Measurements from ENCODE around the gene KATNBL1. TPM values are rescaled to one million over a fixed set of nuclear protein-coding genes. Genes with fewer than 3 reads are reported as not detected.
"Not testable (repeated sequence)": the region's sequence is repeated elsewhere in the genome, so short reads cannot be mapped to it uniquely, and the experiment has no call there.

Gene KATNBL1
- total and polyA plus RNA-seq, 7 experiments from 2014 or later, result 21.8 to 41.1 (median 33.0) TPM

GRCh38 chr15:34126522-34126921 lies 83.4 kb downstream of the KATNBL1 start:
- Mint-ChIP-seq H3K4me3 (no peak overlapping the region), H3K4me1 (no peaks in the 10 kb centered on the region), H3K27ac (no peak overlapping the region), H3K36me3 (peaks cover 0 to 1% (median 0%) of the 10 kb centered on the region in 5 donors), H3K27me3 (peaks cover 0 to 16% (median 0%) of the 10 kb centered on the region in 5 donors), H3K9me3 (peaks cover 0 to 9% (median 0%) of the 10 kb centered on the region in 11 donors)
- intact Hi-C loops (cut with micrococcal nuclease), result no loop called here
- no peak overlapping the region for H3K4me3 ChIP-seq (ENCODE audit: low read length)
- CTCF ChIA-PET, result interaction anchor here (0.7 kb wide), 1 partner anchor 211 kb away, joined by 3 read pairs; no protein-coding TSS in a partner anchor
- H3K4me1 ChIP-seq (ENCODE audit: control insufficient read depth in 2 of 2, insufficient read depth in 2 of 2, low read length in 2 of 2), result no peaks in the 10 kb centered on the region
- H3K9me3 ChIP-seq (ENCODE audit: control insufficient read depth in 2 of 3, low read length in 3 of 3), result no peaks in the 10 kb centered on the region
- no peak for ATAC-seq
- DNase-seq, result no peak
- H3K27ac ChIP-seq (ENCODE audit: low read depth, low read length), result no peak overlapping the region
- POLR2A ChIA-PET, result interaction anchor here (0.6 kb wide), 1 partner anchor 11 kb away, joined by 3 read pairs; no protein-coding TSS in a partner anchor
- H3K36me3 ChIP-seq (ENCODE audit: control insufficient read depth in 2 of 3, insufficient read depth in 3 of 3, low read length in 3 of 3), result no peaks in the 10 kb centered on the region
- no peaks in the 10 kb centered on the region for H3K27me3 ChIP-seq (ENCODE audit: control insufficient read depth in 2 of 2, insufficient read depth in 2 of 2, low read length in 2 of 2)

- no peak overlapping the region for H3K4me3 Mint-ChIP-seq
Observed at GRCh38 chr15:34125945-34126344, 84.0 kb downstream of the KATNBL1 start.

GRCh38 chr15:34124651-34125050 lies 85.2 kb downstream of the KATNBL1 start:
- ChIA-PET CTCF (interaction anchor here (0.5 kb wide), 1 partner anchor 87 kb away, joined by 3 read pairs; no protein-coding TSS in a partner anchor), POLR2A (no interaction called here)

More at GRCh38 chr15:34125945-34126344, 84.0 kb downstream of the KATNBL1 start:
- Histone ChIP-seq H3K4me3 (ENCODE audit: low read length) (no peak overlapping the region), H3K27me3 (ENCODE audit: control insufficient read depth in 2 of 2, insufficient read depth in 2 of 2, low read length in 2 of 2) (no peaks in the 10 kb centered on the region), H3K9me3 (ENCODE audit: control insufficient read depth in 2 of 3, low read length in 3 of 3) (no peaks in the 10 kb centered on the region), H3K4me1 (ENCODE audit: control insufficient read depth in 2 of 2, insufficient read depth in 2 of 2, low read length in 2 of 2) (no peaks in the 10 kb centered on the region), H3K27ac (ENCODE audit: low read depth, low read length) (no peak overlapping the region), H3K36me3 (ENCODE audit: control insufficient read depth in 2 of 3, insufficient read depth in 3 of 3, low read length in 3 of 3) (no peaks in the 10 kb centered on the region)
- Mint-ChIP-seq H3K9me3 (peaks cover 0 to 9% (median 0%) of the 10 kb centered on the region in 11 donors), H3K27ac (no peak overlapping the region), H3K4me1 (no peaks in the 10 kb centered on the region), H3K36me3 (peaks cover 0 to 1% (median 0%) of the 10 kb centered on the region in 5 donors), H3K27me3 (peaks cover 0 to 16% (median 3%) of the 10 kb centered on the region in 5 donors)
- POLR2A ChIA-PET, result interaction anchor here (0.6 kb wide), 1 partner anchor 862 kb away, joined by 3 read pairs; the partner anchor contains the start of gene ZNF770
- intact Hi-C loops (cut with micrococcal nuclease), result no loop called here
- ATAC-seq, result no peak
- CTCF ChIA-PET, result interaction anchor here (0.7 kb wide), 1 partner anchor 210 kb away, joined by 3 read pairs; no protein-coding TSS in a partner anchor
- no peak for DNase-seq

GRCh38 chr15:34122771-34123183 lies 87.1 kb downstream of the KATNBL1 start:
- POLR2A ChIA-PET, result interaction anchor here (0.6 kb wide), 1 partner anchor 39 kb away, joined by 3 read pairs; no protein-coding TSS in a partner anchor

More at GRCh38 chr15:34124651-34125050, 85.2 kb downstream of the KATNBL1 start:
- DNase-seq (no peak), ATAC-seq (no peak)
- Histone ChIP-seq H3K4me3 (ENCODE audit: low read length) (no peak overlapping the region), H3K27me3 (ENCODE audit: control insufficient read depth in 2 of 2, insufficient read depth in 2 of 2, low read length in 2 of 2) (no peaks in the 10 kb centered on the region), H3K27ac (ENCODE audit: low read depth, low read length) (no peak overlapping the region), H3K9me3 (ENCODE audit: control insufficient read depth in 2 of 3, low read length in 3 of 3) (no peaks in the 10 kb centered on the region), H3K36me3 (ENCODE audit: control insufficient read depth in 2 of 3, insufficient read depth in 3 of 3, low read length in 3 of 3) (no peaks in the 10 kb centered on the region), H3K4me1 (ENCODE audit: control insufficient read depth in 2 of 2, insufficient read depth in 2 of 2, low read length in 2 of 2) (no peaks in the 10 kb centered on the region)
- no peak overlapping the region for H3K27ac Mint-ChIP-seq
- no peak overlapping the region for H3K4me3 Mint-ChIP-seq
- intact Hi-C loops (cut with micrococcal nuclease), result no loop called here
- peaks cover 0 to 16% (median 13%) of the 10 kb centered on the region in 5 donors for H3K27me3 Mint-ChIP-seq
- peaks cover 0 to 4% (median 0%) of the 10 kb centered on the region in 5 donors for H3K36me3 Mint-ChIP-seq
- H3K4me1 Mint-ChIP-seq, result no peaks in the 10 kb centered on the region
- H3K9me3 Mint-ChIP-seq, result peaks cover 0 to 9% (median 0%) of the 10 kb centered on the region in 11 donors

GRCh38 chr15:34121786-34122185 lies 88.1 kb downstream of the KATNBL1 start:
- H3K36me3 Mint-ChIP-seq; H3K36me3 ChIP-seq (ENCODE audit: control insufficient read depth in 2 of 3, insufficient read depth in 3 of 3, low read length in 3 of 3); H3K9me3 ChIP-seq (ENCODE audit: control insufficient read depth in 2 of 3, low read length in 3 of 3); H3K4me1 ChIP-seq (ENCODE audit: control insufficient read depth in 2 of 2, insufficient read depth in 2 of 2, low read length in 2 of 2); H3K4me1 Mint-ChIP-seq; ATAC-seq; H3K9me3 Mint-ChIP-seq; intact Hi-C loops (cut with micrococcal nuclease); H3K27me3 ChIP-seq (ENCODE audit: control insufficient read depth in 2 of 2, insufficient read depth in 2 of 2, low read length in 2 of 2); H3K27ac ChIP-seq (ENCODE audit: low read depth, low read length); H3K4me3 Mint-ChIP-seq; DNase-seq; H3K4me3 ChIP-seq (ENCODE audit: low read length): not testable (repeated sequence)
- ChIA-PET CTCF (interaction anchor here (1.1 kb wide), 1 partner anchor 12 kb away, joined by 4 read pairs; no protein-coding TSS in a partner anchor), POLR2A (interaction anchor here (0.7 kb wide), 1 partner anchor 128 kb away, joined by 7 read pairs; no protein-coding TSS in a partner anchor)
- Mint-ChIP-seq H3K27ac (peak overlapping the region in 1 of 9 donors; percentile 28), H3K27me3 (peaks cover 8 to 23% (median 15%) of the 10 kb centered on the region in 5 donors)

More at GRCh38 chr15:34122771-34123183, 87.1 kb downstream of the KATNBL1 start:
- peaks cover 0 to 4% (median 0%) of the 10 kb centered on the region in 5 donors for H3K36me3 Mint-ChIP-seq
- Histone ChIP-seq H3K36me3 (ENCODE audit: control insufficient read depth in 2 of 3, insufficient read depth in 3 of 3, low read length in 3 of 3) (no peaks in the 10 kb centered on the region), H3K9me3 (ENCODE audit: control insufficient read depth in 2 of 3, low read length in 3 of 3) (no peaks in the 10 kb centered on the region), H3K27me3 (ENCODE audit: control insufficient read depth in 2 of 2, insufficient read depth in 2 of 2, low read length in 2 of 2) (peaks cover 0 to 2% of the 10 kb centered on the region in 2 donors), H3K27ac (ENCODE audit: low read depth, low read length) (no peak overlapping the region), H3K4me1 (ENCODE audit: control insufficient read depth in 2 of 2, insufficient read depth in 2 of 2, low read length in 2 of 2) (no peaks in the 10 kb centered on the region), H3K4me3 (ENCODE audit: low read length) (no peak overlapping the region)
- ATAC-seq (no peak), DNase-seq (no peak)
- intact Hi-C loops (cut with micrococcal nuclease), result no loop called here
- H3K4me1 Mint-ChIP-seq, result no peaks in the 10 kb centered on the region
- H3K9me3 Mint-ChIP-seq, result peaks cover 0 to 8% (median 0%) of the 10 kb centered on the region in 11 donors
- peaks cover 0 to 16% (median 13%) of the 10 kb centered on the region in 5 donors for H3K27me3 Mint-ChIP-seq
- no peak overlapping the region for H3K4me3 Mint-ChIP-seq
- no peak overlapping the region for H3K27ac Mint-ChIP-seq
- CTCF ChIA-PET, result no interaction called here

- H3K27ac ChIP-seq (ENCODE audit: low read depth, low read length); ATAC-seq; H3K36me3 ChIP-seq (ENCODE audit: control insufficient read depth in 2 of 3, insufficient read depth in 3 of 3, low read length in 3 of 3); intact Hi-C loops (cut with micrococcal nuclease); H3K4me3 Mint-ChIP-seq; H3K27me3 ChIP-seq (ENCODE audit: control insufficient read depth in 2 of 2, insufficient read depth in 2 of 2, low read length in 2 of 2); POLR2A ChIA-PET; H3K4me1 ChIP-seq (ENCODE audit: control insufficient read depth in 2 of 2, insufficient read depth in 2 of 2, low read length in 2 of 2); H3K36me3 Mint-ChIP-seq; H3K4me1 Mint-ChIP-seq; DNase-seq; H3K4me3 ChIP-seq (ENCODE audit: low read length); H3K9me3 Mint-ChIP-seq; H3K9me3 ChIP-seq (ENCODE audit: control insufficient read depth in 2 of 3, low read length in 3 of 3): not testable (repeated sequence)
- Mint-ChIP-seq H3K27ac (peak overlapping the region in 2 of 9 donors; percentile 29 to 42), H3K27me3 (peaks cover 8 to 23% (median 16%) of the 10 kb centered on the region in 5 donors)
- CTCF ChIA-PET, result interaction anchor here (0.7 to 0.9 kb wide), 2 partner anchors 9 to 89 kb away, joined by 3 read pairs; partner anchors contain the start of gene KATNBL1
Observed at GRCh38 chr15:34120420-34120819, 89.5 kb downstream of the KATNBL1 start.
